GM12878 (cell line): Measurements from ENCODE around the gene NPLOC4. TPM values are rescaled to one million over a fixed set of nuclear protein-coding genes. Genes with fewer than 3 reads are reported as not detected.

Source experiments
- BACH1 ChIP-seq: fragments of 450-650 bp; IDR thresholded peaks from 2 replicates; pipeline ENCODE4 v1.6.1; 2017; ENCODE audit warnings: mild to moderate bottlenecking, borderline replicate concordance
- CEBPZ ChIP-seq: fragments of 150-350 bp; IDR thresholded peaks from 2 replicates; pipeline ENCODE4 v1.6.1; 2016; ENCODE audit warnings: low read depth, low read length
- CHD2 ChIP-seq: IDR thresholded peaks from 2 replicates; pipeline ENCODE4 v1.6.1; 2011; ENCODE audit warnings: low read depth, low read length, improper control_type of control experiment, borderline replicate concordance
- GATAD2B ChIP-seq: fragments of 450-650 bp; conservative IDR thresholded peaks from 2 replicates; pipeline ENCODE4 v1.6.1; 2017; ENCODE audit warnings: low read depth, mild to moderate bottlenecking, moderate library complexity
- IRF5 ChIP-seq: fragments of 450-650 bp; IDR thresholded peaks from 2 replicates; pipeline ENCODE4 v1.6.1; 2017; ENCODE audit warnings: borderline replicate concordance
- JUNB ChIP-seq: IDR thresholded peaks from 2 replicates; pipeline ENCODE4 v1.6.1; 2016; ENCODE audit warnings: antibody characterized with exemption, mild to moderate bottlenecking
- MTA3 ChIP-seq: IDR thresholded peaks from 2 replicates; pipeline ENCODE4 v1.6.1; 2012; ENCODE audit warnings: low read length, inconsistent platforms, borderline replicate concordance
- NFIC ChIP-seq: IDR thresholded peaks from 2 replicates; pipeline ENCODE4 v1.6.1; 2012; ENCODE audit warnings: low read depth, mild to moderate bottlenecking, inconsistent platforms, low read length, moderate library complexity
- NRF1 ChIP-seq: conservative IDR thresholded peaks from 2 replicates; pipeline ENCODE4 v1.6.1; 2011; ENCODE audit warnings: mild to moderate bottlenecking, low read depth, low read length, improper control_type of control experiment
- PAX8 ChIP-seq: fragments of 450-650 bp; IDR thresholded peaks from 2 replicates; pipeline ENCODE4 v1.6.1; 2017; ENCODE audit warnings: mild to moderate bottlenecking, moderate library complexity
- PRDM15 ChIP-seq: fragments of 450-650 bp; formaldehyde crosslinking; IDR thresholded peaks from 2 replicates; pipeline ENCODE4 v1.4.0; 2020; ENCODE audit warnings: mild to moderate bottlenecking, moderate library complexity
- SMAD5 ChIP-seq: IDR thresholded peaks from 2 replicates; pipeline ENCODE4 v1.6.1; 2016; ENCODE audit warnings: antibody characterized with exemption, low read depth
- SREBF1 ChIP-seq: IDR thresholded peaks from 2 replicates; pipeline ENCODE4 v1.6.1; 2012; ENCODE audit warnings: mild to moderate bottlenecking, low read length
- TCF3 ChIP-seq: IDR thresholded peaks from 2 replicates; pipeline ENCODE4 v1.6.1; 2012; ENCODE audit warnings: low read depth, mild to moderate bottlenecking, low read length, borderline replicate concordance; ENCODE audit not compliant: insufficient read depth
- ZNF687 ChIP-seq: fragments of 450-650 bp; IDR thresholded peaks from 2 replicates; pipeline ENCODE4 v1.6.1; 2017; ENCODE audit warnings: mild to moderate bottlenecking, moderate library complexity
- polyA plus RNA-seq, 11 experiments: library from polyadenylated mRNA; depleted of rRNA in 4 of 11; unstranded in 6 of 11; stranded (reverse) in 5 of 11; fragments of >200 nt; fragmentation: Nextera tagmentation in 4 of 11; fragmentation: Illumina TruSeq in 1 of 11; extraction: Ambion mirVana in 4 of 11; extraction: Trizol in 1 of 11; gene quantifications; 1 replicate in 1 of 11; 2 replicates in 10 of 11; pipeline versions ENCODE4 v1.2.1 to v1.2.3, GENCODE V29; 2011 to 2016; ENCODE audit warnings: inconsistent platforms in 2 of 11, missing spikeins in 2 of 11, low read depth in 1 of 11
- total RNA-seq, 4 experiments: library from RNA; depleted of rRNA in 3 of 4; stranded (reverse); fragments of >200 nt in 3 of 4; fragmentation: Illumina TruSeq in 1 of 4; extraction: Trizol in 1 of 4; gene quantifications; 2 replicates each; pipeline versions ENCODE4 v1.2.1 to v1.2.3, GENCODE V29; 2013 to 2021

The NPLOC4 gene
- total and polyA plus RNA-seq, 10 of the 15 experiments (the other 5 are each of a cell fraction or from before 2014, with no cell fraction given) = 1.5 to 83.7 (median 45.8) TPM

- TF ChIP-seq IRF5 = no peak
- TF ChIP-seq TCF3 = 0 out of 2 replicates have a peak, but pooled peaks have one; percentile 34
- TF ChIP-seq SREBF1 = no peak
- no peak for TF ChIP-seq PRDM15 (CRISPR knock-in tag)
- no peak for TF ChIP-seq MTA3
- no peak for TF ChIP-seq NRF1
- no peak for TF ChIP-seq CHD2
- no peak for TF ChIP-seq PAX8
- TF ChIP-seq JUNB = no peak
- TF ChIP-seq CEBPZ = no peak
- peak; percentile 34; the same call in 1 of the 2 replicates for TF ChIP-seq SMAD5
- TF ChIP-seq ZNF687 = peak; percentile 82
- peak; percentile 31; the same call in 1 of the 2 replicates for TF ChIP-seq GATAD2B
- TF ChIP-seq BACH1 = peak; percentile 67
- TF ChIP-seq NFIC = no peak
Observed at GRCh38 chr17:81517339-81518112, 119.4 kb downstream of the NPLOC4 start (continued).
